ENCODE measurements around the gene CLDN14.

CLDN14 gene

GRCh38 chr21:36471254-36471723, 8.6 kb downstream of the CLDN14 start:
- no peak for DNase-seq (ENCODE audit: low read depth in 2 of 2)

- no peak for DNase-seq (ENCODE audit: low read depth in 2 of 2)
Measured at GRCh38 chr21:36470294-36470693, 9.6 kb downstream of the CLDN14 start.

DNA sequence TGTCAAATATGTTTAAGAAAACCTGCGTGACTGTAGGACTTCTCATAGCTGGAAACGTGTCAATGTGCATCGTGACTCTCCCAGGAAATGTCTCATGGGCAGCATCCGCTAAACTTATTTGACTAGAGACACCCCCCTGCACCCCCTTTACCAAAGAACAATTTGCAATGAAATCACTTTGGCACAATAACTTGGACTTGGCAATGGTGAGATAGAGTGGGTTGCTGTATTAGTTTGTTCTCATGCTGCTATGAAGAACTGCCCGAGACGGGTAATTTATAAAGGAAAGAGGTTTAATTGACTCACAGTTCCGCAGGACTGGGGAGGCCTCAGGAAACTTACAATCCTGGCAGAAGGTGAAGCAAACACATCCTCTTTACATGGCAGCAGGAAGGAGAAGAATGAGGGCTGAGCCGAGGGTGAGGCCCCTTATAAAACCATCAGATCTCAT, 13.8 kb downstream of the CLDN14 start:
- no peak for DNase-seq (ENCODE audit: low read depth in 2 of 2)

GRCh38 chr21:36465478-36465877, 14.4 kb downstream of the CLDN14 start:
- no peak for DNase-seq (ENCODE audit: low read depth in 2 of 2)

- no peak for DNase-seq (ENCODE audit: low read depth in 2 of 2)
Measured at GRCh38 chr21:36464590-36464989, 15.3 kb downstream of the CLDN14 start.

DNA sequence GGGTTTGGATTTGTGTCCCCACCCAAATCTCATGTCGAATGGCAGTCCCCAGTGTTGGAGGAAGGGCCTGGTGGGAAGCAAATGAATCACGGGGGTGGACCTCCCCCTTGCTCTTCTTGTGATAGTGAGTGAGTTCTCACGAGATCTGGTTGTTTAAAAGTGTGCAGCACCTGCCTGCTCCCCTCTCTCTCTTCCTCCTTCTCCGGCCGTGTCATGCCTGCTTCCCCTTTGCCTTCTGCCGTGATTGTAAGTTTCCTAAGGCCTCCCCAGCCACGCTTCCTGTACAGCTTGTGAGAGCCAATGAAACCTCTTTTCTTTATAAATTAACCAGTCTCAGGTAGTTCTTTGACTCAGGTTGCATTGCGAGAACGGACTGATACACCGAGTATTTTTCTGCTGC, 15.9 kb downstream of the CLDN14 start:
- no peak for DNase-seq (ENCODE audit: low read depth in 2 of 2)

DNA sequence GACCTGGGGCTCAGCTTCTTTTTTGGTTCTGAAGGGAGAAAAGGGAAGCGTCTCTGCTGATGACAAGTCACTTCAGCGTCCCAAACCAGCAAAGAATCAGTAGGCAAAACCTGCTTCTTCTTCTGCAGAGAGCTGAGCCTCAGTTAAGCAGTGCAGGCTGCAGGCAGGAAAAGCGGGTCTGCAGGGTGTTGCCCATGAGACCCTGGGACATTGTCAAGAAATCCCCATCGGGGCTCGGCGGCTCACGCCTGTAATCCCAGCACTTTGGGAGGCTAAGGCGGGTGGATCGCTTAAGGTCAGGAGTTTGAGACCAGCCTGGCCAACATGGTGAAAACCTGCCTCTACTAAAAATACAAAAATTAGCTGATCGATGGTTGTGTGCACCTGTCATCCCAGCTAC, 16.7 kb downstream of the CLDN14 start:
- DNase-seq (ENCODE audit: low read depth in 2 of 2), result no peak

GRCh38 chr21:36461918-36462486, 17.9 kb downstream of the CLDN14 start:
- no peak for DNase-seq (ENCODE audit: low read depth in 2 of 2)

DNA sequence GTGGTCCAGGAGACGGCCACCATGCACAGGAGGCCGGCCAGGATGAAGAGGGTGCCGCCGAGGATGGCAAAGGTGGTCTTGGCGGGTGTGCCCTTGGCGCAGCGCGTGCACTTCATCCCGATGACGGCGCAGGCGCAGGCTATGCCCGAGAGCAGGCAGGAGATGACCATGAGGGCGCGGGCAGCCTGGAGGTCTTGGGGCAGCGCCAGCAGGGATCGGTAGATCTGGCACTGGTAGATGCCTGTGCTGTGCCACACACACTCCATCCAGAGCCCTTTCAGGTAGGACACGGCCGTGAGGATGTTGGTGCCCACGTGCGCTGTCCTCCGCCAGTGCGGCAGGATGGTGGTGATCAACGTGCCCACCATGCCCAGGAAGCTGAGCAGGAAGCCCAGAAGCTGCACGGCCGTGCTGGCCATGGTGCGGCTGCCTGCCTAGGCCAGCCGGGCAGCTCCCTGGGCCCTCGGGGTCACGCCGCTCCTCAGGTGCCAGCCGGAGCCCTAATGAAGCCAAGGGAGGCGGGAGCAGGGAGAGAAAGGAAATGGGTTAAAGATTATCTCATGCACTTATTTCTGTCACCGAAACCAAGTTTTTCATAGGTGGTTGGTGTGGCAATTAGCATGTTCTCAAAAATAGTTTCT, 18.5 kb downstream of the CLDN14 start:
- DNase-seq (ENCODE audit: low read depth in 2 of 2), result no peak

- no peak for DNase-seq (ENCODE audit: low read depth in 2 of 2)
Measured at GRCh38 chr21:36460866-36461265, 19.1 kb downstream of the CLDN14 start.

GRCh38 chr21:36459098-36459497, 20.8 kb downstream of the CLDN14 start:
- DNase-seq (ENCODE audit: low read depth in 2 of 2), result no peak

GRCh38 chr21:36456729-36457414, 23.1 kb downstream of the CLDN14 start:
- DNase-seq (ENCODE audit: low read depth in 2 of 2), result no peak

DNA sequence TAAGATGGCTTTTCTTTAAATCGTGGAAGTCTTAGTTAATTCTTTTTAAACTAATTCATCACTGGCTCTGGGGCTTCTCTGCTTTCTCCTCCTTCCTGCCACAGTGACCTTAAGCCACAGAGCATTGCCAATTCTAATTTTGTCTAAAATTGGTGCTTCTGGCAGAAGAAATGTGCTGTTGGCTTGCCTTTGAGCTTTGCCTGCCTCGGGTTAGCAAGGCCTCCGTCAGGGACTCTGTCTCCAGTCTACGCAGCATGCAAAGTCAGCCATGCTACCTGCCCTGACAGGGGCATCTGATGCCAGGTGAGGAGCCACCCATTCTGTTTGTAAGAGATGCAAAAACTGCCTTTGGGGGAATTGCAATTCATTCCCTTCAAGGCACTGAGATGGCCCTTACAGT, 25.2 kb downstream of the CLDN14 start:
- no peak for DNase-seq (ENCODE audit: low read depth in 2 of 2)

DNA sequence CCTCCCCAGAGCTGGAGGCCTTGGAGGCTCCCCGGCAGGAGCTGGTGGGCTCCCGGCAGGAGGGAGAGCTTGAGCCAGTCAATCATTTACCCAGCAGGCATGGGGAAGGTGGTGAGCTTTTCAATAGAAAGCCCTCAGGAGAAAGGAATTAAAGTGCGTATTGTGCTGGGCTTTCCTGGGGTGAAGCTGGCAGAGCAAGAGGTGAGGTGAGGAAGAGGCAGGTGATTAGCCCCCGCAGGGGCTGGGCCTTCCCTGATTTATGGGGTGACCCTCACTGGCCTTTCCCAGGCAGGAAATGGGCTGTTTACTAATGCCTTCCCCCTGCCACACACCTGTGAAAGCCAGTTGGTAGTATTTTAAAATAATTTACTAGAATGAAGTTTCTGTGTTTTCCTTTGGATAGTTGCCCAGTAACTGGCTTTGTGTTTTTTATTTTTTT, 25.8 kb downstream of the CLDN14 start:
- no peak for DNase-seq (ENCODE audit: low read depth in 2 of 2)

- no peak for DNase-seq (ENCODE audit: low read depth in 2 of 2)
Measured at GRCh38 chr21:36452281-36452825, 27.6 kb downstream of the CLDN14 start.

DNA sequence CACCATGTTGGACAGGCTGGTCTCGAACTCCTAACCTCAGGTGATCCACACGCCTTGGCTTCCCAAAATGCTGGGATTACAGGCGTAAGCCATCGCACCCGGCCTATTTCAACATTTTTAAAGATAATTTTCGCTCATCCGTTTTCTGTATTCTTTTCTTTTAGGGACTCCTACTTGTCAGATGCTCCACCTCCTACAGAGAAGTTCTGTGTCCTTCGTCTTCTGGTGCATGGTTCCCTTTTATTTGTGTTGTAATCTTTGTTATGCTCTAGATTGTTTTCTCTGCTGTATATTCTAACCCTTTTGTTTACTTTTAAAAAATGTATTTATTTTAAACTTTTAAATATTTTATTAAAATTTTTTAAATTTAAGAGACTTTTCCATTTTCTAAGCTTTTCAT, 28.4 kb downstream of the CLDN14 start:
- DNase-seq (ENCODE audit: low read depth in 2 of 2), result no peak

DNA sequence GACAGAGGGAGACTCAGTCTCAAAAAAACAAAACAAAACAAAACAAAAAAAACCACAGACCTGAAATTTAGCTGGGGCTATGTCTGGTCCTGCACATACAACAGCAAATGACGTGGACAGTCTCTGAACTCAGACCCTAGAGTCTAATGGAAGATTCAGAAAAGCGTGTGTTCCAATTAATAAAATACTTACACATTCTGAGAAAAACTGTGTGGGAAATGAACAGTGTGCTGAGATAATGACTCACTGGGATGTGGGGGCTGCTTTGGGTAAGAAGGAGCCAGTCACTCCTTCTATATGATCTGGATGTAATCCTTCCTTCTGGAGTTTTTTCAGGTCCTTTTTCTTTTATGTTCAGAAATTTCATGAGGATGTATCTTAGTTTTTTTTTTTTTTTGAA, 29.4 kb downstream of the CLDN14 start:
- no peak for DNase-seq (ENCODE audit: low read depth in 2 of 2)

DNA sequence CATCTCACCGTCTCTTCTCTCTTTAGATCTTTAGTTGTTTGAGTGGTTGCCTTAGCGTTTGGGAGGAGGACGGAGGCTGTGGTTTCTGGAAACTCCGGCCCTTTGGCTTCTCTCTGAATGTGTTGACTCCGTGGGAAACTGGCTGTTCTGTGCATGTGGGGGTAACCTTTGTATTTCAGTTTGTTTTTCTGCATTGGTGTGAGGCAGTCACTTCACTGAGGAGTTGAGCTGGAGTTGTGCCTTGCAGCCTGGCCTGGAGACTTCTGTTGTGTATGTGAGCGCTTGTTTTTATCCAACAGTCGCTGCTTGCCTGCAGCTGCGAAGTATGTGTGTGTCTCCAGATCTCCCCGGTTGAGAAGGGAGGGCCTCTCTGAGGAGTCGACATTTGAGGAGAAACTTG, 33.6 kb downstream of the CLDN14 start:
- no peak for DNase-seq (ENCODE audit: low read depth in 2 of 2)

DNA sequence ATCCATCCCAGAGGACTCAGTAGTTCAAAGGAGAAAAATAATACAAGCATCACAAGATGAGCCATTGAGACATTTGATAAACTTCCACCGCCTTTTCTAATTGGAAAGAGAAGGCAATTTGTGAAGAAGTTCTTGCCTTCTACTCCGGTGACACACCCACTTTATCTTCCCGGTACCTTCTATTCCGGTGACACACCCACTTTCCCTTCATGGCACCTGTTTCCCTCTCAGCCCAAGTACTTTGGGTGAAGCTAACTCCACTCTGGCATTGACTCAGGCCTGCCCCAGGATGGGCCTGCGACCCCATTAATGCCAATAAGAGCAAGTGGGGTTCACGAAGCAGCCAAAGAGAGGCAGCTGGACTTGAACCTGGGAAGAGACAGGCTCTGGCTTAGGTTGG, 38.2 kb downstream of the CLDN14 start:
- no peak for DNase-seq (ENCODE audit: low read depth in 2 of 2)

DNA sequence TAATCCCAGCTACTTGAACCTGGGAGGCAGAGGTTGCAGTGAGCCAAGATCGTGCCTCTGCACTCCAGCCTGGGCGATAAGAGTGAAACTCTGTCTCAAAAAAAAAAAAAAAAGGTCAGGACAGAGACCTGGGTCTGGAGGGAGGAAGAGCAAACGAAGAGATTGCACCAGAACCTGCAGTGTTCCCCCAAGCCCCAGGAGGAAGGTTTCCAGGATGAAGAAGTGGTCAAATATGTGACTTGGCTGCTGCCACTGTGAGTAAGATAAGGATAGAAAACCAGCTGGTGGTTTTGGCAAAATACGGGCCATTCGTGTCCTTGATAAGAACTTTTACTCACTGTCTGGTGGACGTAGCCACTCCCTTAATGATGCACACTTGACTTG, 42.2 kb downstream of the CLDN14 start:
- DNase-seq (ENCODE audit: low read depth in 2 of 2), result no peak

DNA sequence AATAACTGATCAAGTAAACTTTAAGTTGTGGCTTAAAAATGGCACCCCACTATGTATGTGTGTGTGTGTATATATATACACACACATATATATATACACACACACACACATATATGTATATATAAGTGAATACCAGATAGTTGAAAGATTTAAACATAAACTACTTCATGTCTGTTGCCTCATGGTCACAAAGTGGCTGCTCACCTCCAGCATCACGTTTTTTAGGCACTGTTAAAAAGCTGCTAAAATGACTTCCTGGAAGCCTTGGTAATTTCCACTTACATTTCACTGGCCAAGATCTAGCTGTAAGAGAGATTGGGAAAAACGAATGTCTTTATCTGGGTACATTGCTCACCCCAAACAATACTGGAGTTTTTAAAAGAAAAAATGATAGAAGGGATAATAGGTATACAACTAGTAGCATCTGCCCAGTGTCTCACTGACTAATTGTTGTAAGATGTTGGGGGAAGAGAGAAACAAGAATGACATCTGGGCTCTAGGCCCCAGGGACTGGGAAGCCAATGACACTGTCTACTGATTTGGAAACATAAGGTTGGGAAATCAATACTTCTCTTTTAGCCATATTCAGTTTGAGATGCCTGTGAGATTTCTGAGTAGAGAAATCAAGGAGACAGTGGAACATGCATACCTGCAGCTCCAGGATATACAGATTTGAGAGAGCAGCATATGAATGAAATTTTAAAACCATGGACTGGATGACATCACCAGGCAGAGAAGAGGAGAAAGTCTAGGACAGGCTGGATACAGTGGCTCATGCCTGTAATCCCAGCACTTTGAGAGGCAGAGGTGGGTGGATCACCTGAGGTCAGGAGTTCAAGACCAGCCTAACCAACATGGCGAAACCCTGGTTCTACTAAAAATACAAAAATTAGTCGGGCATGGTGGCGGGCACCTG, 42.8 kb downstream of the CLDN14 start:
- no peak for DNase-seq (ENCODE audit: low read depth in 2 of 2)

- no peak for DNase-seq (ENCODE audit: low read depth in 2 of 2)
Measured at GRCh38 chr21:36434144-36434543, 45.8 kb downstream of the CLDN14 start.
